ENCODE data around the gene TNFSF9.
"Not testable (repeated sequence)": the region's sequence is repeated elsewhere in the genome, so short reads cannot be mapped to it uniquely, and the experiment has no call there.

Gene TNFSF9

GRCh38 chr19:6573350-6573749, 42.5 kb downstream of the TNFSF9 start:
- no peak for DNase-seq

- no peak for DNase-seq
Measured at GRCh38 chr19:6576869-6577475, 46.1 kb downstream of the TNFSF9 start.

DNA sequence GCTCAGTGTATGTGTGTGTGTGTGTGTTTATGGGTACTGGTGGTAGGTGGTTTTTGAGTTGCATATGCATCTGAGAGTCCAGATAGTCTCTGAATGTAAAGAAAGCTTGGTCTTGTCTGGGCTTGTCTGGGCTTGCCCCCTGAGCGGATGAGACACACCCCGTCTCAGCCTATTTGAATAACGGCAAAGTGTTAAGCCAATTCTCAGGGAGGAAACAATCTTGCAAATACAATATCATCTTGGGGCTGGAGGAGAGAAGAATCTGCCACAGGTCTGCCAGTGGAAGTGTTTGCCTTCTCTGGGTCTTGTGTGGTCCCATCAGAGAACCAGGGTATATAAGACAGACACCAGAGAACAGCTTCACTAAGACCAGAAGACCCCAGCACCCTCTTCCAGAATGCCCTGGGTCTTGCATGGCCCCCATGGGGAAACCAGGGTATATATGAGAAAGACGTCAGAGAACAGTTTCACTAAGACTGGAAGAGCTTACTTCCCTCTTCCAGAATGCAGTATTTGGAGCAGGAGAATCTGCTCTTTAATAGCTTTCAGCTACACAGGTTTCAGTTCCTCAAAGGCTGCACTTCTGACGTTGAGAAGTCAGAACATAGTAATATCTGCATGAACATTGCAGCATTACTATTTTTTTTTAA, 46.8 kb downstream of the TNFSF9 start:
- DNase-seq = no peak

DNA sequence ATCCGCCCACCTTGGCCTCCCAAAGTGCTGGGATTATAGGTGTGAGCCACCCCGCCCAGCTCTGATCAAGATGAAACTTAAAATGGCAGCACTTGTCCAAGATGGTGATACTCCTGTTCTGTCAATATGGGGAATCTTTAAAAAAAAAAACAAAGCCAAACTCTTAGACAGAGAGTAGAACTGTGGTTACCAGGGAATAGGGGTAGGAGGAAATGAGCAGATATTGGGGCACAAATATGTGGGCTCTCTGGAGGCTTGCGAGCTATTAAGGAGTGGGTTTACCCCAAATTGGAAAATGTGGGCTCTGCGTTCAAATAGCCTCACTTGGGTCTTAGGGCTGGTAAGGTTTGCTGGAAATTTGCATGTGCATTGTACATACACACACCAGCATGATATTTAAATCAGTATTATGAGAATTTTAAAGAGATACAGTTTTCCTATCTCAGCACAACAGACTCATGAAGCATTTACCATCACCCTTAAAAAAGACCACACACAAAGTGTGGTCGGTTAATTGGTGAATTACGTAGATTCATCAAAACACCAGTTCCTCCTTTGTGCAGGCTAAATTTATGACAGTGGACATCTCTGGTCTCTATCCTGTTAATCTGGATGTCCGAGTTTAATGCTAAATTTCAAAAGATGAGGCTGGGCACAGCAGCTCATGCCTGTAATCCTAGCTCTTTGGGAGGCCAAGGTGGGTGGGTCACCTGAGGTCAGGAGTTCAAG, 48.8 kb downstream of the TNFSF9 start:
- DNase-seq = no peak

- no peak for DNase-seq
Measured at GRCh38 chr19:6580313-6580712, 49.5 kb downstream of the TNFSF9 start.

DNA sequence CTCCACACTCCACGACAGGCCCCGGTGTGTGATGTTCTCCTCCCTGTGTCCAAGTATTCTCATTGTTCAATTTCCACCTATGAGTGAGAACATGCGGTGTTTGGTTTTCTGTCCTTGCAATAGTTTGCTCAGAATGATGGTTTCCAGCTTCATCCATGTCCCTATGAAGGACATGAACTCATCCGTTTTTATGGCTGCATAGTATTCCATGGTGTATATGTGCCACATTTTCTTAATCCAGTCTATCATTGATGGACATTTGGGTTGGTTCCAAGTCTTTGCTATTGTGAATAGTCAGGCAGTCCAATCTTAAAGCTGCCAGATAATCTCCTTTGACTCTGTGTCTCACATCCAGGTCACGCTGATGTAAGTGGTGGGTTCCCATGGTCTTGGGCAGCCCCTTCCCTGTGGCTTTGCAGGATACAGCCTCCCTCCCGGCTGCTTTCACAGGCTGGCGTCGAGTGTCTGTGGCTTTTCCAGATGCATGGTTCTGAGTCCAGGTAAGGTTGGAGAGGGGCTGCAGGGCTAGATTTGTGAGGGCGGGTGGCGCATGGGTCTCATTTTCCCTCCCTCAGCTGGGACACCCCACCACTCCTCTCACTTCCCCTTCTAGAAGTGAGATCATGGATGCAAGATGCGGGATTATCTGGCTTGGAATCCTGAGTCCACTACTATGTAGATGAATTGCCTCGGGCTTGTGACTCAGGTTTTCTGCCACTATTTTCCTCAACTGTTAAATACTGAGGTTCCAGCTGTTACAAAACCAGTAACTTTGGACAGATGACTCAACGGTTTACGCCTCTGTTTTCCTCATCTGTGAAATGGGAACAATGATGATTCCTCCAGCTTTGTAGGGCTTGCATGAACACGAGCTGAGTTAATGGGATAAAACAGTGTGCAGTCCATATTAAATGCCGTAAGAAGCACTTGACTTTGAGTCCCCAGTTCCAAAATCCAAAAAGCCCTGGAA, 52.0 kb downstream of the TNFSF9 start:
- DNase-seq = not testable (repeated sequence)

All from NCI-H2171 (cell line).